ENCODE results near the gene DNAL1. TPM values are rescaled to one million over a fixed set of nuclear protein-coding genes. Genes with fewer than 3 reads are reported as not detected.

The DNAL1 gene
- total RNA-seq, 1 experiment from 2014 or later = 25.5 TPM

GRCh38 chr14:73660511-73660910 is 15.7 kb downstream of the DNAL1 start:
- POLR2A ChIA-PET (ENCODE audit: unreplicated experiment) = no interaction called here

GRCh38 chr14:73661872-73662271 is 17.1 kb downstream of the DNAL1 start:
- DNase-seq = no peak
- Histone ChIP-seq H3K4me2 (no peak overlapping the region), H3K27ac (0 out of 2 replicates have a peak overlapping the region, but pooled peaks have one; percentile 21), H3K4me1 (replicated peaks; ENCODE audit: insufficient read depth) (peaks cover 22% of the 10 kb centered on the region), H3K79me2 (ENCODE audit: low read depth) (no peaks in the 10 kb centered on the region), H2AFZ (no peak overlapping the region), H4K20me1 (ENCODE audit: insufficient read depth) (no peaks in the 10 kb centered on the region), H3F3A (ENCODE audit: insufficient read depth, low read depth) (peaks cover 26% of the 10 kb centered on the region), H3K36me3 (ENCODE audit: low read depth) (peaks cover 12% of the 10 kb centered on the region), H3K9me2 (ENCODE audit: insufficient read depth) (no peaks in the 10 kb centered on the region), H3K4me3 (no peak overlapping the region), H3K27me3 (ENCODE audit: insufficient read depth, low read depth) (no peaks in the 10 kb centered on the region), H3K9me3 (ENCODE audit: insufficient read depth, low read depth) (no peaks in the 10 kb centered on the region)
- ChIA-PET POLR2A (ENCODE audit: unreplicated experiment) (interaction anchor here (0.6 kb wide), 1 partner anchor 92 kb away, joined by 3 read pairs; no protein-coding TSS in a partner anchor), CTCF (interaction anchor here (0.6 kb wide), 3 partner anchors 9 to 40 kb away, joined by 3 to 6 read pairs (median 5); no protein-coding TSS in a partner anchor)
- intact Hi-C loops (cut with micrococcal nuclease; ENCODE audit: unreplicated experiment) = loop anchor here (2.0 to 5.0 kb wide), 2 partner anchors 63 to 95 kb away; no protein-coding TSS in a partner anchor
- no TSS peak for BruUV-seq (replicated peaks)
- no peak for TF ChIP-seq EZH2 (IDR thresholded peaks at IDR 0.05; ENCODE audit: low read depth)
- TF ChIP-seq CTCF (conservative IDR thresholded peaks at IDR 0.05) = no peak

More at GRCh38 chr14:73660511-73660910, 15.7 kb downstream of the DNAL1 start:
- peaks cover 26% of the 10 kb centered on the region for H3F3A ChIP-seq (ENCODE audit: insufficient read depth, low read depth)
- peaks cover 12% of the 10 kb centered on the region for H3K36me3 ChIP-seq (ENCODE audit: low read depth)
- TF ChIP-seq EZH2 (IDR thresholded peaks at IDR 0.05; ENCODE audit: low read depth) (no peak), CTCF (conservative IDR thresholded peaks at IDR 0.05) (no peak)
- BruUV-seq (replicated peaks) = no TSS peak
- H3K27ac ChIP-seq = no peak overlapping the region
- H3K4me1 ChIP-seq (replicated peaks; ENCODE audit: insufficient read depth) = peaks cover 22% of the 10 kb centered on the region
- no peaks in the 10 kb centered on the region for H3K27me3 ChIP-seq (ENCODE audit: insufficient read depth, low read depth)
- H3K4me3 ChIP-seq = no peak overlapping the region
- CTCF ChIA-PET = no interaction called here
- no peaks in the 10 kb centered on the region for H3K79me2 ChIP-seq (ENCODE audit: low read depth)
- no peak overlapping the region for H2AFZ ChIP-seq
- no peak for DNase-seq
- H4K20me1 ChIP-seq (ENCODE audit: insufficient read depth) = no peaks in the 10 kb centered on the region; the same call in 1 of the 2 replicates
- H3K9me2 ChIP-seq (ENCODE audit: insufficient read depth) = no peaks in the 10 kb centered on the region
- no peaks in the 10 kb centered on the region for H3K9me3 ChIP-seq (ENCODE audit: insufficient read depth, low read depth)
- H3K4me2 ChIP-seq = no peak overlapping the region
- intact Hi-C loops (cut with micrococcal nuclease; ENCODE audit: unreplicated experiment) = loop anchor here (5.0 kb wide), 1 partner anchor 97 kb away; no protein-coding TSS in a partner anchor

- Histone ChIP-seq H3K4me3 (no peak overlapping the region), H3F3A (ENCODE audit: insufficient read depth, low read depth) (peaks cover 26% of the 10 kb centered on the region), H4K20me1 (ENCODE audit: insufficient read depth) (no peaks in the 10 kb centered on the region), H3K9me2 (ENCODE audit: insufficient read depth) (no peaks in the 10 kb centered on the region), H2AFZ (no peak overlapping the region), H3K4me2 (peak overlapping the region; percentile 18; the same call in 1 of the 2 replicates), H3K9me3 (ENCODE audit: insufficient read depth, low read depth) (no peaks in the 10 kb centered on the region), H3K27me3 (ENCODE audit: insufficient read depth, low read depth) (no peaks in the 10 kb centered on the region), H3K79me2 (ENCODE audit: low read depth) (no peaks in the 10 kb centered on the region), H3K4me1 (replicated peaks; ENCODE audit: insufficient read depth) (peaks cover 22% of the 10 kb centered on the region), H3K36me3 (ENCODE audit: low read depth) (peaks cover 12% of the 10 kb centered on the region), H3K27ac (0 out of 2 replicates have a peak overlapping the region, but pooled peaks have one; percentile 21)
- POLR2A ChIA-PET (ENCODE audit: unreplicated experiment) = interaction anchor here (0.6 kb wide), 1 partner anchor 93 kb away, joined by 3 read pairs; no protein-coding TSS in a partner anchor
- intact Hi-C loops (cut with micrococcal nuclease; ENCODE audit: unreplicated experiment) = loop anchor here (2.0 to 5.0 kb wide), 2 partner anchors 62 to 95 kb away; no protein-coding TSS in a partner anchor
- DNase-seq = peak; percentile 66 to 93
- CTCF ChIA-PET = interaction anchor here (0.6 kb wide), 2 partner anchors 9 to 13 kb away, joined by 3 to 5 read pairs; no protein-coding TSS in a partner anchor
- no TSS peak for BruUV-seq (replicated peaks)
- TF ChIP-seq EZH2 (IDR thresholded peaks at IDR 0.05; ENCODE audit: low read depth) = no peak
- TF ChIP-seq CTCF (conservative IDR thresholded peaks at IDR 0.05) = peak; percentile 64
Measured at GRCh38 chr14:73662487-73662943, 17.7 kb downstream of the DNAL1 start.

Measured in PC-9 (cell line).